ENCODE data around the gene MOGAT2. TPM values are rescaled to one million over a fixed set of nuclear protein-coding genes. Genes with fewer than 3 reads are reported as not detected.

Gene MOGAT2
- total and polyA plus RNA-seq, 2 of the 4 experiments (the other 2 are of a cell fraction): not detected

DNA sequence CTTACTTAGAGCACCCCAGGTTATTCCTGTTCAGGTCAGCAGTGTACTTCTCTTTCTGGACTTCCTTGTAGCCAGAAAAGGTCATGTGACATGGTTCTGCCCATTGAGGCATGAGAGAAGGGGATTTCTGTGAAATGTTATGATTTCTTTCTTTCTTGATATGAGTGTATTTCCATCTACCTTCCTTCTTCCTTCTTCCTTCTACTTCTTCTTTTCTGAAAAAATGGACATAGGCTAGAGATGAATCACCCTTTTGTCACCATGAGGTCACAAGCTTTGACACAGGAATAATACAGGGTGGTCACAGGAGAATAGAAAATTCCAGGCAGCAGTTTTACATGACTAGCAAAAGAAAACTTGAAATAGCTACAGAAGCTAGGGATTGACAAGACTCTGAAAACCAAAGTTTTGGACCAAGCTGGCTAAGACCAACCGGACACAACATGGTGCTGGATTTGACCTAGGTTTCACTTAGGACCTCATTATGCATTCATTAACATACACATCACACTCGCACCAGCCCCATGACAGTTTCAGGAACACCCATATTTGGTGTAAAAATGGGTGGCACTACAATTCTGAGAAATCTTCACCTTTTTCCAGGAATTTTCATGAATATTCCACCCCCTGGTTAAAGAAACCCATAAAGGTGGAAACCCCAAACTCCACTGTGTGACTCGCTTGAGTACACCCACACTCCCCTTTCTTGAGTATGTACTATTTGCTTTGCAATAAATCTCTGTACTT is 27.6 kb upstream of the MOGAT2 start:
- no peaks in the 10 kb centered on the region for H3K79me1 ChIP-seq (ENCODE audit: low read depth in 1 of 2, low read length in 2 of 2)
- ATAC-seq (ENCODE audit: low read depth): no peak
- H3K9me3 ChIP-seq (ENCODE audit: control insufficient read depth, insufficient read depth, low read length): peaks cover 4% of the 10 kb centered on the region; the same call in 1 of the 2 replicates
- no peak overlapping the region for H2BK15ac ChIP-seq (ENCODE audit: low read depth, low read length)
- no peak for DNase-seq
- no peak overlapping the region for H2BK120ac ChIP-seq (ENCODE audit: low read depth, low read length)
- no peak overlapping the region for H2AK9ac ChIP-seq (replicated peaks; ENCODE audit: low read depth, low read length, poor library complexity)
- CTCF ChIA-PET: no interaction called here
- no TSS peak for BruUV-seq (replicated peaks)
- H3K4me1 ChIP-seq (ENCODE audit: control insufficient read depth, insufficient read depth, low read length): no peaks in the 10 kb centered on the region
- intact Hi-C loops (cut with micrococcal nuclease) (no loop called here), dilution Hi-C loops (cut with HindIII; ENCODE audit: low sequenced_read_pairs, unreplicated experiment) (no loop called here), in situ Hi-C loops (cut with MboI; ENCODE audit: low sequenced_read_pairs) (no loop called here)
- H4K5ac ChIP-seq (ENCODE audit: low read depth, low read length): no peak overlapping the region
- no peak overlapping the region for H3K4ac ChIP-seq (ENCODE audit: low read depth, low read length)
- no peak overlapping the region for H3K4me2 ChIP-seq (ENCODE audit: low read depth, low read length)
- no peak overlapping the region for H3K9ac ChIP-seq (ENCODE audit: low read depth, low read length)
- no peak overlapping the region for H3K23ac ChIP-seq (ENCODE audit: low read depth, low read length)
- POLR2A ChIA-PET (ENCODE audit: unreplicated experiment): no interaction called here
- H2BK20ac ChIP-seq (ENCODE audit: low read depth, low read length): no peak overlapping the region
- no peak overlapping the region for H2AFZ ChIP-seq (replicated peaks; ENCODE audit: low read length, poor library complexity)
- peaks cover 8% of the 10 kb centered on the region for H3K27me3 ChIP-seq (ENCODE audit: control insufficient read depth, insufficient read depth, low read length)
- no peak overlapping the region for H4K91ac ChIP-seq (ENCODE audit: insufficient read depth, low read depth, low read length)
- H3K27ac ChIP-seq (ENCODE audit: insufficient read depth, low read length): no peak overlapping the region
- H4K8ac ChIP-seq (ENCODE audit: low read depth in 2 of 2, low read length in 2 of 2): no peak overlapping the region
- H3K4me3 ChIP-seq (ENCODE audit: insufficient read depth, low read depth, low read length): no peak overlapping the region
- TF ChIP-seq, protein P1, sequence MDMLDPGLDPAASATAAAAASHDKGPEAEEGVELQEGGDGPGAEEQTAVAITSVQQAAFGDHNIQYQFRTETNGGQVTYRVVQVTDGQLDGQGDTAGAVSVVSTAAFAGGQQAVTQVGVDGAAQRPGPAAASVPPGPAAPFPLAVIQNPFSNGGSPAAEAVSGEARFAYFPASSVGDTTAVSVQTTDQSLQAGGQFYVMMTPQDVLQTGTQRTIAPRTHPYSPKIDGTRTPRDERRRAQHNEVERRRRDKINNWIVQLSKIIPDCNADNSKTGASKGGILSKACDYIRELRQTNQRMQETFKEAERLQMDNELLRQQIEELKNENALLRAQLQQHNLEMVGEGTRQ (IDR thresholded peaks at IDR 0.05; ENCODE audit: low read depth, low read length): no peak
- TF ChIP-seq SMC3 (IDR thresholded peaks at IDR 0.05; ENCODE audit: low read depth, low read length) (no peak), CEBPB (IDR thresholded peaks at IDR 0.05; ENCODE audit: low read depth, low read length) (no peak), RFX5 (IDR thresholded peaks at IDR 0.05; ENCODE audit: low read depth, low read length) (no peak), MAZ (IDR thresholded peaks at IDR 0.05; ENCODE audit: borderline replicate concordance, low read depth, low read length) (no peak), POLR2A (IDR thresholded peaks at IDR 0.05; ENCODE audit: low read depth, low read length) (no peak), RCOR1 (IDR thresholded peaks at IDR 0.05; ENCODE audit: insufficient replicate concordance, low read length) (no peak), FOS (IDR thresholded peaks at IDR 0.05; ENCODE audit: low read depth, low read length) (no peak), NFE2L2 (IDR thresholded peaks at IDR 0.05; ENCODE audit: low read depth, low read length) (no peak), CHD1 (IDR thresholded peaks at IDR 0.05; ENCODE audit: low read depth, low read length) (no peak), MAFK (IDR thresholded peaks at IDR 0.05; ENCODE audit: low read depth, low read length) (no peak), MXI1 (IDR thresholded peaks at IDR 0.05; ENCODE audit: borderline replicate concordance, low read depth, low read length) (no peak), BHLHE40 (IDR thresholded peaks at IDR 0.05; ENCODE audit: low read depth, low read length) (no peak)
- TF ChIP-seq, protein P2, sequence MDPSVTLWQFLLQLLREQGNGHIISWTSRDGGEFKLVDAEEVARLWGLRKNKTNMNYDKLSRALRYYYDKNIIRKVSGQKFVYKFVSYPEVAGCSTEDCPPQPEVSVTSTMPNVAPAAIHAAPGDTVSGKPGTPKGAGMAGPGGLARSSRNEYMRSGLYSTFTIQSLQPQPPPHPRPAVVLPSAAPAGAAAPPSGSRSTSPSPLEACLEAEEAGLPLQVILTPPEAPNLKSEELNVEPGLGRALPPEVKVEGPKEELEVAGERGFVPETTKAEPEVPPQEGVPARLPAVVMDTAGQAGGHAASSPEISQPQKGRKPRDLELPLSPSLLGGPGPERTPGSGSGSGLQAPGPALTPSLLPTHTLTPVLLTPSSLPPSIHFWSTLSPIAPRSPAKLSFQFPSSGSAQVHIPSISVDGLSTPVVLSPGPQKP (IDR thresholded peaks at IDR 0.05; ENCODE audit: borderline replicate concordance, low read depth, low read length): no peak
- TF ChIP-seq, protein P3, sequence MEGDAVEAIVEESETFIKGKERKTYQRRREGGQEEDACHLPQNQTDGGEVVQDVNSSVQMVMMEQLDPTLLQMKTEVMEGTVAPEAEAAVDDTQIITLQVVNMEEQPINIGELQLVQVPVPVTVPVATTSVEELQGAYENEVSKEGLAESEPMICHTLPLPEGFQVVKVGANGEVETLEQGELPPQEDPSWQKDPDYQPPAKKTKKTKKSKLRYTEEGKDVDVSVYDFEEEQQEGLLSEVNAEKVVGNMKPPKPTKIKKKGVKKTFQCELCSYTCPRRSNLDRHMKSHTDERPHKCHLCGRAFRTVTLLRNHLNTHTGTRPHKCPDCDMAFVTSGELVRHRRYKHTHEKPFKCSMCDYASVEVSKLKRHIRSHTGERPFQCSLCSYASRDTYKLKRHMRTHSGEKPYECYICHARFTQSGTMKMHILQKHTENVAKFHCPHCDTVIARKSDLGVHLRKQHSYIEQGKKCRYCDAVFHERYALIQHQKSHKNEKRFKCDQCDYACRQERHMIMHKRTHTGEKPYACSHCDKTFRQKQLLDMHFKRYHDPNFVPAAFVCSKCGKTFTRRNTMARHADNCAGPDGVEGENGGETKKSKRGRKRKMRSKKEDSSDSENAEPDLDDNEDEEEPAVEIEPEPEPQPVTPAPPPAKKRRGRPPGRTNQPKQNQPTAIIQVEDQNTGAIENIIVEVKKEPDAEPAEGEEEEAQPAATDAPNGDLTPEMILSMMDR (conservative IDR thresholded peaks at IDR 0.05; ENCODE audit: low read depth, low read length): no peak
- H3K9me1 ChIP-seq (ENCODE audit: insufficient read depth, low read length): no peaks in the 10 kb centered on the region
- no peak overlapping the region for H3K14ac ChIP-seq (replicated peaks; ENCODE audit: low read depth, low read length)
- no peak overlapping the region for H2AK5ac ChIP-seq (ENCODE audit: low read depth, low read length)
- no peaks in the 10 kb centered on the region for H4K20me1 ChIP-seq (ENCODE audit: insufficient read depth, low read length)
- no peaks in the 10 kb centered on the region for H3K36me3 ChIP-seq (ENCODE audit: control insufficient read depth, insufficient read depth, low read length)
- no CpG with 5 or more reads among the region's 3 CpGs for WGBS, 2 experiments (ENCODE audit: extremely low coverage in 2 of 2, insufficient read length in 1 of 2)
- H2BK5ac ChIP-seq (ENCODE audit: low read depth, low read length, poor library complexity, severe bottlenecking): no peak overlapping the region
- no peak overlapping the region for H3K18ac ChIP-seq (ENCODE audit: low read depth, low read length)
- no peak overlapping the region for H3K56ac ChIP-seq (ENCODE audit: extremely low read depth, insufficient read depth, low read length)
